ENCODE measurements around the gene SDF4. TPM values are rescaled to one million over a fixed set of nuclear protein-coding genes. Genes with fewer than 3 reads are reported as not detected.

The SDF4 gene
- total and polyA plus RNA-seq, 2 experiments from 2014 or later = 214 to 261 TPM

DNA sequence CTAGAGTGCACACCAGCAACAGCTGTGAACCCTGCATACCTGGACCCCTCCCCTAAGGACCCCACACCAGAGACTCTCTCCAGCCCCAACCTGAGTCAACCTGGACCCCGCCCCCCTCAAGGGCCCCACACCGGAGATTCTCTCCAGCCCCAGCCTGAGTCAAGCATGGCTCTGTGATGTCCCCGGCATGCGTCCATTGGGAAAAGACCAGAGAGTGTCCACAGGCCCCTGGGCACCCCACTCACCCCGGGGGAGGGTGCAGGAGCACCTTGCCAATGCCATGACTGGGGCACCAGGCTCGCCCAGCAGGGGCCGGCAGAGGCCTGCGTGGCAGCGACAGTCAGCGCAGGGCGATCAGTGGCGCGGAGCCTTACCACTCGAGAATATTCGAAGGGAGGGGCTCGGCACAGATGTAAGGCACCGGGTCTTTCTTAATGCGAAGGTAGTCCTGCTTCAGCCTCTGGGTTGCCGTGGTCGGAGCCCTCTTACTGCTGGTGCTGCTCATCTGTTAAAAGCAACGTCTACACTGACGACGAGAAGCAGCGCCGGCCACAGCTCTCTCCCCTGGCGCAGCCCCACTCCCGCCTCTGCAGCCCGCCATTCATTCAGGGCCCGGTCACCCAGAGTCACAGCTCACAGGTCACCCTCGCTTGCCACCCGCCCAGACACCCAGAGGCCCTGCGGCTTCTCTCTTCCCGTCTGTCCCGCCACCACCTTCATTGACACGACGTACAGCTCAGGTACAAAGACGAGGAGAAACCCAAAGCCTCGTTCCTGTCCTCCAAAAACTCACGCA lies 35.9 kb upstream of the SDF4 start:
- 90 to 98% methylated on average over 37 to 39 of the region's 39 CpGs for WGBS, 2 experiments (ENCODE audit: low coverage in 1 of 2, low lambda C conversion rate in 2 of 2, missing lambda C conversion rate in 2 of 2)
- no peaks in the 10 kb centered on the region for H4K20me1 ChIP-seq (ENCODE audit: insufficient read depth)

DNA sequence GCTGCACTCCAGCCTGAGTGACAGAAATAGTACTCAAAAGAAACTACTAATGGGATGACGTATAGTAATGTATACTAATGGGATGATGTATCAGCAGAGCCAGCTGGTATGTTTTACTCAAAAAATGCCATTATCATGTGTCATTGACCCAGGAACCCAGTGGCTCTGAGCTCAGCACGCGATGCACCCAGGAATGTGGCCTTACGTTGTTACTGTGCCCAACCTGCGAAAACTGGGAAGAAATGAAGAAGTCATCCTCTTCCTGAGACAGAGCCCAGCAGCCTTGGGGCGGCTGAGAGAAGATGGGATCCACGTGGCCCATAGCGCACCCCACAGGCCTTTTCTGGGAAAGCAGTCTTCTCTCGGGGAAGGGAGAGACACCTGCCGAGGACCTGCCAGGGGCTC lies 33.1 kb upstream of the SDF4 start:
- H3K9me2 ChIP-seq (ENCODE audit: insufficient read depth) = no peaks in the 10 kb centered on the region
- peaks cover 28% of the 10 kb centered on the region; the same call in 1 of the 2 replicates for H3K36me3 ChIP-seq (ENCODE audit: low read depth)
- H3K9ac ChIP-seq = peak overlapping the region; percentile 67
- TF ChIP-seq EZH2phosphoT487 (IDR thresholded peaks at IDR 0.05; ENCODE audit: insufficient read depth, low read depth) (no peak), EZH2 (IDR thresholded peaks at IDR 0.05; ENCODE audit: insufficient read depth, poor library complexity, severe bottlenecking) (no peak)
- DNase-seq = peak; percentile 99
- H3K27ac ChIP-seq = peak overlapping the region; percentile 89
- H3K27me3 ChIP-seq (replicated peaks; ENCODE audit: insufficient read depth) = no peaks in the 10 kb centered on the region
- H2AFZ ChIP-seq = no peak overlapping the region
- no peaks in the 10 kb centered on the region for H4K20me1 ChIP-seq (ENCODE audit: insufficient read depth)
- H3F3A ChIP-seq (ENCODE audit: insufficient read depth) = peaks cover 25% of the 10 kb centered on the region
- H3K4me1 ChIP-seq (ENCODE audit: insufficient read depth) = peaks cover 25% of the 10 kb centered on the region
- H3K4me2 ChIP-seq (ENCODE audit: unreplicated experiment) = peak overlapping the region; percentile 54
- H3K9me3 ChIP-seq (ENCODE audit: low read depth) = no peaks in the 10 kb centered on the region
- WGBS, 2 experiments (ENCODE audit: low coverage in 1 of 2, low lambda C conversion rate in 2 of 2, missing lambda C conversion rate in 2 of 2) = 17 to 20% methylated on average over 10 of the region's 10 CpGs
- no peak overlapping the region for H3K4me3 ChIP-seq
- in situ Hi-C loops (cut with MboI) = no loop called here
- H3K79me2 ChIP-seq (ENCODE audit: insufficient read depth) = peaks cover 90% of the 10 kb centered on the region

More for the DNA sequence above, 35.9 kb upstream of the SDF4 start:
- Histone ChIP-seq H2AFZ (no peak overlapping the region), H3K9me2 (ENCODE audit: insufficient read depth) (no peaks in the 10 kb centered on the region), H3K36me3 (ENCODE audit: low read depth) (peaks cover 22% of the 10 kb centered on the region; the same call in 1 of the 2 replicates), H3K79me2 (ENCODE audit: insufficient read depth) (peaks cover 90% of the 10 kb centered on the region), H3K27me3 (replicated peaks; ENCODE audit: insufficient read depth) (no peaks in the 10 kb centered on the region), H3K9me3 (ENCODE audit: low read depth) (no peaks in the 10 kb centered on the region), H3K4me1 (ENCODE audit: insufficient read depth) (peaks cover 51% of the 10 kb centered on the region), H3F3A (ENCODE audit: insufficient read depth) (peaks cover 25% of the 10 kb centered on the region), H3K27ac (no peak overlapping the region), H3K4me3 (no peak overlapping the region), H3K9ac (no peak overlapping the region), H3K4me2 (ENCODE audit: unreplicated experiment) (no peak overlapping the region)
- in situ Hi-C loops (cut with MboI) = no loop called here
- DNase-seq = no peak
- TF ChIP-seq EZH2 (IDR thresholded peaks at IDR 0.05; ENCODE audit: insufficient read depth, poor library complexity, severe bottlenecking) (no peak), EZH2phosphoT487 (IDR thresholded peaks at IDR 0.05; ENCODE audit: insufficient read depth, low read depth) (no peak)

DNA sequence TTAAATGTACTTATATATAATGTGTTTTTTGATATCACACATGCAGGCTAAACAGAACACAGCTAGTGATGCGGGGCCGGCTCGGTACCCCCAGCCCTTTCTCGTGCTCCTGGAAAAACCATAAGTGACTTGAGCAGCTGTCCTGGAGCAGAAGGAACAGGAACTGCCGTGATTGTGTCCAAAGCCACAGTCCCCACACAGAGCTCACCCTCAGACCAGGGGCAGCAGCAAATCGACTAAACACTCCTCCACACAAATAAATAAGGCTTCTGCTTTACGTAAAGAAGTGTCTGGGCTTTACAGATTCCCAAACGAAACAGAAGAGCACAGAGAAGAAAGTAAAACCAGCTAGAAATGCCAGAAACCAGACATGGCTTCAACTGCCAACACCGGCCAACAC lies 32.2 kb upstream of the SDF4 start:
- H3K4me3 ChIP-seq = no peak overlapping the region
- no peak for DNase-seq
- H3K4me1 ChIP-seq (ENCODE audit: insufficient read depth) = peaks cover 25% of the 10 kb centered on the region
- H3K27me3 ChIP-seq (replicated peaks; ENCODE audit: insufficient read depth) = no peaks in the 10 kb centered on the region
- no peak for TF ChIP-seq EZH2phosphoT487 (IDR thresholded peaks at IDR 0.05; ENCODE audit: insufficient read depth, low read depth)
- TF ChIP-seq EZH2 (IDR thresholded peaks at IDR 0.05; ENCODE audit: insufficient read depth, poor library complexity, severe bottlenecking) = no peak
- no peaks in the 10 kb centered on the region for H3K9me2 ChIP-seq (ENCODE audit: insufficient read depth)
- no peaks in the 10 kb centered on the region for H3K9me3 ChIP-seq (ENCODE audit: low read depth)
- H3K36me3 ChIP-seq (ENCODE audit: low read depth) = peaks cover 28% of the 10 kb centered on the region; the same call in 1 of the 2 replicates
- no peak overlapping the region for H3K4me2 ChIP-seq (ENCODE audit: unreplicated experiment)
- H3F3A ChIP-seq (ENCODE audit: insufficient read depth) = peaks cover 25% of the 10 kb centered on the region
- in situ Hi-C loops (cut with MboI) = no loop called here
- H3K9ac ChIP-seq = peak overlapping the region; percentile 57
- no peak overlapping the region for H2AFZ ChIP-seq
- no peaks in the 10 kb centered on the region for H4K20me1 ChIP-seq (ENCODE audit: insufficient read depth)
- H3K79me2 ChIP-seq (ENCODE audit: insufficient read depth) = peaks cover 90% of the 10 kb centered on the region
- WGBS, 2 experiments (ENCODE audit: low coverage in 1 of 2, low lambda C conversion rate in 2 of 2, missing lambda C conversion rate in 2 of 2) = 88 to 91% methylated on average over 9 of the region's 9 CpGs
- H3K27ac ChIP-seq = peak overlapping the region; percentile 89

DNA sequence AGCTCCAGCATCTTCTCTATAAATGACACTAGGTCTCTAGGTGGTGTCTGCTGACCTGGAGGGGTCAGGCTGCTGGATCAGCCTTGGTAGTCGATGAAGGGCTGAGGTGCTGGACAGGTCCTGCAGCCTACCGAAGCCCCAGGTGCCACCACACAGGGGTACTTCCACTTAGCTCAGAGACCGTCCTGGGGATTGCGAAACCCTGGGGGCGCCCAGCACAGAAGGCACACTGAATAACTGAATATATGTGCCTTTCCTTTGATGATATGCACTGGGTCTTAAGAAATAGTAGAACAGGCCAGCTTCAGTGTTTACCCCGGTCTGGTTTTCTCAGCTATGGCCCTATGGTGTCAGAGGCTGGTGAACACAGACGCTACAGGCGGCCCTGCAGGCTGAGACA lies 31.0 kb upstream of the SDF4 start:
- Histone ChIP-seq H3K27me3 (replicated peaks; ENCODE audit: insufficient read depth) (no peaks in the 10 kb centered on the region), H4K20me1 (ENCODE audit: insufficient read depth) (no peaks in the 10 kb centered on the region), H3K9me3 (ENCODE audit: low read depth) (no peaks in the 10 kb centered on the region), H3K9ac (no peak overlapping the region), H3K9me2 (ENCODE audit: insufficient read depth) (no peaks in the 10 kb centered on the region), H3K4me3 (no peak overlapping the region), H3K79me2 (ENCODE audit: insufficient read depth) (peaks cover 90% of the 10 kb centered on the region), H3F3A (ENCODE audit: insufficient read depth) (peaks cover 25% of the 10 kb centered on the region), H3K4me1 (ENCODE audit: insufficient read depth) (peaks cover 25% of the 10 kb centered on the region), H3K36me3 (ENCODE audit: low read depth) (peaks cover 28% of the 10 kb centered on the region; the same call in 1 of the 2 replicates), H3K27ac (no peak overlapping the region), H2AFZ (no peak overlapping the region), H3K4me2 (ENCODE audit: unreplicated experiment) (no peak overlapping the region)
- no peak for DNase-seq
- no peak for TF ChIP-seq EZH2phosphoT487 (IDR thresholded peaks at IDR 0.05; ENCODE audit: insufficient read depth, low read depth)
- 99 to 100% methylated on average over 8 of the region's 8 CpGs for WGBS, 2 experiments (ENCODE audit: low coverage in 1 of 2, low lambda C conversion rate in 2 of 2, missing lambda C conversion rate in 2 of 2)
- in situ Hi-C loops (cut with MboI) = no loop called here

All from GM23248 (cell line).